ENCODE results near the gene C20orf141.
"Not testable (repeated sequence)": the region's sequence is repeated elsewhere in the genome, so short reads cannot be mapped to it uniquely, and the experiment has no call there.

Gene C20orf141

DNA sequence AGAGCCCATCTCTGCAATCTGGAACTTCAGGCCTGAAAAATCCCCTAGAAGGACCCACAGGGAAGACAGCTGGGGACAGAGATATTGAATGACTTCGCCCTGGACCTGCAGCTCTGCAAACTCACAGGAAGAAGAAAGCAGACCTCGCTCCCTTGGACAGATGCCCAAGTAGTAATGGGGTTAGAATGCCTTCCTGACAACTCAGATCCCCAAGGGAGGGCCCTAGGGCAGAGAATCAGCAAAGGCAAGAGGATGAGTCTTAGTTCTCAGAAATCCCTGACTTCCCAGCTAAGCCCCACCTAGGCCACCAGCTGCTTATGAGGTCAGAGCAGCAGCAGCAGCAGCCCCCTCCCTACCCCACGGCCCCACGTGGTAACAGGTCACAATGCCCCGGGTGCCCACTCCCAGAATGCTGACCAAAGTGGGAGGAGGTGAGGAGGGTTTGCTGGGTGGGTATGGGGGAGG is at the start of gene C20orf141:
Gene C20orf141 (plus strand): TSS at position 401 of the 465 bp plus-strand sequence. CDS start 198 bp downstream, outside the sequence.
- no peak within 1 kb of the TSS for H3K4me3 ChIP-seq (ENCODE audit: low read depth, low read length)

- H3K4me3 ChIP-seq (ENCODE audit: low read depth, low read length) = no peak overlapping the region
Observed at GRCh38 chr20:2767768-2768631, 46.8 kb upstream of the C20orf141 start.

GRCh38 chr20:2768632-2769015 is 46.2 kb upstream of the C20orf141 start:
- H3K4me3 ChIP-seq (ENCODE audit: low read depth, low read length) = no peak overlapping the region

DNA sequence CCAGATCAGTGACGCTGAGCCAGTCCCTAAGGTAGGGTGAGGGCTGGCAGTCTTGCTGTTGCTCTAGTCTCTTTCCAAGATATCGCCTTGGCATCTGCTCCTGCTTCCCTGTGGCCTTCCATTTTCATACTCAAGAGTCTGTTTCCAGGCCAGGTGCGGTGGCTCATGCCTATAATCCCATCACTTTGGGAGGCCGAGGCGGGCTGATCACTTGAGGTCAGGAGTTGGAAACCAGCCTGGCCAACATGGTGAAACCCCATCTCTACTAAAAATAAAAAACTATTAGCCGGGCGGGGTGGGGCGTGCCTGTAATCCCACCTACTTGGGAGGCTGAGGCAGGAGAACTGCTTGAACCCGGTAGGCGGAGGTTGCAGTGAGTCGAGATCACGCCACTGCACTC is 44.7 kb upstream of the C20orf141 start:
- H3K4me3 ChIP-seq (ENCODE audit: low read depth, low read length) = not testable (repeated sequence)

DNA sequence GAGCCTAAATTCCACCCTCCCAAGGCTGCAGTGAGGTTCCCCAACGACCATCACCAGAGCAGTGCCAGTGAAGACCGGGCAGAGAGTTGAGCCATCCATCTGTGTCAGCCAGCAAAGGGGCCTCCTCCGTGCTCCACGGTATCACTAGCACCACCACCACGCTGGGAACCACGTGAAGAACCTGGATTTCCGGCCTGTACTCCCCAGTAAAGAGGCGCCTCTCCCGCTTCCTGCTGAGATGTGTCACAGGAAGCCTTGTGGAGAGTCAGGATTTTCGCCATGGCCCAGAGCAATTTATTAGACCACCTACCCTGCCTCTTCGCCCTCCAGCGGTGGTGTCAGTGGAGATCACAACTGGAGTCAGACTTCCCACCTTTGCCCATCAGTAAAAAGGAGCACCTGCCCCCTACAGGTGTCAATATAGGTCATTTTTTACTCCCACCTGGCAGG is 43.1 kb upstream of the C20orf141 start:
- H3K4me3 ChIP-seq (ENCODE audit: low read depth, low read length) = no peak overlapping the region

- H3K4me3 ChIP-seq (ENCODE audit: low read depth, low read length) = no peak overlapping the region
Observed at GRCh38 chr20:2773812-2774211, 41.0 kb upstream of the C20orf141 start.

DNA sequence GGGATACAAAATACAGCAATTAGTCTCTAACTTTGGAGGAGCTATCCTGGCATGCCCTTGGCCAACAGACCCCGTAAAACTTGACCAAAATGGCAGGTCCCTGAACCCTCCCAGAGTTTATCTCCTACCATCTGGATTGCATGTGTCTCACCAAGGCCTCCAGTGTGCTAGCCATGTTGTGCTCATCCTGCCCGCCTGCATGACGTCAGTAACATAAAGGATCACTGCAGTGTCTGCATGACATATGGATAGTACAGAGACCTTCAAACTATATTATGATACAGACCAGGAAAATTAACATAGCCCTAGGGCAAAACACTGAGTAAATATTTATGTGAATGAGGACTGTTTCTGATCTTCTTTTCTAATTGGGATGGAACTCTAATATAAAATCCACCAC is 39.6 kb upstream of the C20orf141 start:
- H3K4me3 ChIP-seq (ENCODE audit: low read depth, low read length) = no peak overlapping the region

GRCh38 chr20:2778602-2779321 is 36.0 kb upstream of the C20orf141 start:
- no peak overlapping the region for H3K4me3 ChIP-seq (ENCODE audit: low read depth, low read length)

GRCh38 chr20:2780948-2781347 is 33.8 kb upstream of the C20orf141 start:
- H3K4me3 ChIP-seq (ENCODE audit: low read depth, low read length) = no peak overlapping the region

GRCh38 chr20:2783908-2784566 is 30.8 kb upstream of the C20orf141 start:
- H3K4me3 ChIP-seq (ENCODE audit: low read depth, low read length) = no peak overlapping the region

GRCh38 chr20:2793471-2793870 is 21.3 kb upstream of the C20orf141 start:
- no peak overlapping the region for H3K4me3 ChIP-seq (ENCODE audit: low read depth, low read length)

DNA sequence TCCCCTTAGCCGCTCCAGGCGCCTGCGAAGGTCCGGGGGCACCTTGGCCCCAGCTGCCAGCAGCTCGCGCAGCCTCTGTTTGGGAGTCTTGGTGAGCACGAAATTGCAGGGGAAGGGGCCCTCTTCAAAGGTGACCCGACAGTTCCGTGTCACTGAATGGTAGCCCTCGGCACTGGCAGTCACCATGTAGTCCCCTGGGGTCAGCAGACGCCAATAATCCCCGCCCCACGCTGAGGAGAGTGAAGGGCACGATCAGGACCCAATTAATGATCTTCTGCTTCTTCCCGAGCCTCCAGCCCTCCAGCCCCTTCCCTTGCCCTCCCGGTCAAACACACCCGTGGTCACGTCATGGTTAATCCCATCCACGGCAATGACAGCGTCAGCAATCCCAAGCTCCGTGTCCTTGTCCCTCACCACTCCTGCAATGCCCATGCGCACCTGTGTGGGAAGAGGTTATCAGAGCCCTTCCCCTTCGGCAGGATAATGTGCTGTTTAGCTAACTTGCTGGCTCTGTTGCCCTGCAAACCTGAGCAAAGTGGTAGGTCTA is 20.5 kb upstream of the C20orf141 start:
- no peak overlapping the region for H3K4me3 ChIP-seq (ENCODE audit: low read depth, low read length)

DNA sequence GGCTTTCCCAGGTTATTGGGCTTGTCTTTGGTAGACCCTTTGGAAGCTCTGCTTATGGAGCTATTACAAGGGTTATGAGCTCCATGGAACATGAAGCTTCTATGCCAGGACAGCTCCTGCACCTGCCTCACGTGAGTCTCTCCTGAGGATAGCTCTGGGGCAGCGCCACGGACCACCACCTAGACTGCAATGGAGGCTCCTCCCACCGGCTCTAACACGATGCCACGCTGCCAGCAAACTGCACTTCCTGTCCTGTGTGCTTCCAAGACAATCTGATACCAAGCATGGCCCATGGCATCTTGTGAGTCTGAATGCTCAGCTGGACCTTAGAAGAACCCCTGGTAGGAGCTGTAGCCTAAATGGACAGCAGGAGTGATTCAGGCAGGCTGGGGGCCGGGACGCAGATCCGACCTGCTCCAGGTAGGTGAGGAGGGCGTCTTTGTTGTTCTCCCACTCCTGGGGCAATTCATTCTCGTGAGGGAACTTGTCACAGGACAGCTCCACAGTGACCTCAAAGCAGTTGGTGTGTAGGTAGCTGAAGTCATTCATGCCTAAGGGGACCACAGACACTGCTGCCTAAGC is 19.8 kb upstream of the C20orf141 start:
- H3K4me3 ChIP-seq (ENCODE audit: low read depth, low read length) = no peak overlapping the region

DNA sequence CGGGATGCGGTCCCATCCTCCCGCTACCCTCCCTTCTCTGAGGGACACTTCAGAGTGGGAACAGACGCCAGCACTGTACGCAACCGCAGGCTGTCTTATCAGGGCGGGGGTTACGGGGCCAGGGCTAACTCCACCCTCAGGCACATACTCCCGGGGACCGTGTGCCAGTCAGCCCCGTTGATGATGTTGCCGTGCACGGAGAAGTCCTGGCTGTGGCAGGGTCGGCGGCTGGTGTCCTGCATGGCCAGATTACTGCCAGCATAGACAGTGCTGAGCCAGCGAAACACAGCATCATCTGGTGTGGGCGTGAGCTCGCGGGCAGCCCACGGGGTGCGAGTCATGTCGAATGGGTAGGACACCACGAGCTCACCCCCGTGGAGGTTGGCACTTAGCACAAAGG is 19.3 kb upstream of the C20orf141 start:
- no peak overlapping the region for H3K4me3 ChIP-seq (ENCODE audit: low read depth, low read length)

DNA sequence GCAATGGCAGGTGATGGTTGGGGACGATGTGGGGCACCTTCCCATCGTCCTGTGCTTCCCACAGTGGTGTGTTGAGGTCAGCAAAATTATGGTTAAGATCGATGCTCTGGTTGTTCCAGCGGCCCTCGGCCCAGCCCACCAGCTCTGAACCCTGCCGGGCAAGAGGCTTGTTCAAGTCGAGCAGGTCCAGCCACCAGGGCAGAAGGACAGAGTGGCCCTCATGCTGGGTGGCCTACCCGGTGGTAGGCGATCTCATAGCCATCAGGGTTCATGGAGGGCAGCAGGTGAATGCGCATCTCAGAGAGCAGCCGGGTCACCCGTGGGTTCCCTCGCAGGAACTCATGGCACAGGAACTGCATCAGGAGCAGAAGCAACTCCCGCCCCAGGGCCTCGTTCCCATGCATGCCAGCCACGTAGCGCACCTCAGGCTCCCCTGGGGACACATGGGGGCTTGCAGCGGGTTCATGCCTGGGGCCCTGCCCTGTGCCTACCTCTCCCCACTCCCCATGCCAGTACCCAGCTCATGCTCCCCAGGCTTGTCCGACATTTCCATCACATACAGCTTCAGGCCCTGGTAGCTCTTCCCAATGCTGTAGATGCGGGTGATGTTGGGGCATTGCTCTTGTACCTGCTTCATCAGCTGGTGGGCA is 18.7 kb upstream of the C20orf141 start:
- no peak overlapping the region for H3K4me3 ChIP-seq (ENCODE audit: low read depth, low read length)

DNA sequence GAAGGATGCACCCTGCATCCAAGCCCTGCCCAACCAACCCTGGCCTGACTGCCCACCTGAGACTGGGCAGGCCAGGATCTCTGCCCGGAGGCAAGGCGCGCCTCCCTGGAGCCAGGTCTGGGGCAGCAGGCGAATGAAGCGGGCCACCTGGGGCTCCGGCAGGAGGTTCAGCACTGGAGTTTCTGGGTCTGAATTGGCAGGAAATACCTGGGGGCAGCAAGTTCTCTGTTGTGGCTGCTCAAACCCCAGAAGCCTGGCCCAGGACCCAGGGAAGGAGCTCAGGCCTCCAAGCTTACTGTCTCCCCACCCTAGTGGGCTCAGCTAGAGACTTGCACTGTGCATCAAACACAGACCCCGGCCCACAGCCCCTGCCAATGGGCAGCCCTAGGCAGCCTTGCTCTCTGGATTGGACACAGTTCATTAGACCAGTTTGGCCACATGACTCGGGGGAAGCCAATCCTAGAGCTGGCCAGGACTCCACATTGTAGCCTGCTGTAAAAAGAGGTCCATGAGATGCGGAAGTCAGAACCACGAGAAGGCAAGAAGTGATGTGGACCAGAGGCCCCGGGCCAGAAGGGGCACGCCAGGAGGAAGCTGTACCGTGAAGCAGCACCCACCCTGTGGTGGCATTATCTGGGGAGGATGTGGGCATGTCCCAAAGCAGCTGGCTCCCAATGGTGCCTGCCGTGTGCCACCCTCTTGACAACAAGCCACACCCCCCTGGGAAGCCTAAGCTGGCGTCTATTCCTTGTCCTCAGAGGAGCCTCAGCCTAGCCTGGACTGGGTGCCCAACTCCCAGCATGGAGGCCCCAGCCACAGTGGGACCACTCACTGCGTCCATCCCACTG is 17.4 kb upstream of the C20orf141 start:
- no peak overlapping the region for H3K4me3 ChIP-seq (ENCODE audit: low read depth, low read length)

GRCh38 chr20:2798095-2798805 is 16.5 kb upstream of the C20orf141 start:
- no peak overlapping the region for H3K4me3 ChIP-seq (ENCODE audit: low read depth, low read length)

DNA sequence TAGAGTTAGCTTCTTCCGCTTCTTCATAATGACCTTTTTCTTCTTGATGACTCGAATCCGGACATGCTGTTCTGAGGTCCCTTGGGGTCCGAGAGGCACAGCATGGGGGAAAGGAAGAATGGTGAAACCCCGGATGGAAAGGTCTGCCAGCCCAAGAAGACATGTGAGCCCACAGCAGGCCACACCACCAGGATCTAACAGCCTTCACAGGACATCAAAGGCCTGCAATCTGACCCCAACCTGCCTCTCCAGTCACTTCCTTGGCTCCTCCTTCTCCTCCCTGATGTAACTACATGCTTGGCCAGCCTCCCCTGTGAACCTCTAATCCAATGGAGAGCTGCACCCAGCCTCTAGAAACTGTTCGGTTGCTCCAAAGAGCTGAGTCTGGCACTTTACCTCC is 16.0 kb upstream of the C20orf141 start:
- no peak overlapping the region for H3K4me3 ChIP-seq (ENCODE audit: low read depth, low read length)

- H3K4me3 ChIP-seq (ENCODE audit: low read depth, low read length) = peak overlapping the region; percentile 82
Observed at GRCh38 chr20:2799271-2799670, 15.5 kb upstream of the C20orf141 start.

All from iPS-11a (cell line).